NCI-H2171 treated with DMSO at 0.1 percent for 48 hours (cell line): ENCODE data around the gene IKBKG.
"Not testable (repeated sequence)": the region's sequence is repeated elsewhere in the genome, so short reads cannot be mapped to it uniquely, and the experiment has no call there.

Experiments
- DNase-seq: peaks from one replicate; lab custom pipeline; 2025; lab: John Stamatoyannopoulos, UW

The IKBKG gene

DNA sequence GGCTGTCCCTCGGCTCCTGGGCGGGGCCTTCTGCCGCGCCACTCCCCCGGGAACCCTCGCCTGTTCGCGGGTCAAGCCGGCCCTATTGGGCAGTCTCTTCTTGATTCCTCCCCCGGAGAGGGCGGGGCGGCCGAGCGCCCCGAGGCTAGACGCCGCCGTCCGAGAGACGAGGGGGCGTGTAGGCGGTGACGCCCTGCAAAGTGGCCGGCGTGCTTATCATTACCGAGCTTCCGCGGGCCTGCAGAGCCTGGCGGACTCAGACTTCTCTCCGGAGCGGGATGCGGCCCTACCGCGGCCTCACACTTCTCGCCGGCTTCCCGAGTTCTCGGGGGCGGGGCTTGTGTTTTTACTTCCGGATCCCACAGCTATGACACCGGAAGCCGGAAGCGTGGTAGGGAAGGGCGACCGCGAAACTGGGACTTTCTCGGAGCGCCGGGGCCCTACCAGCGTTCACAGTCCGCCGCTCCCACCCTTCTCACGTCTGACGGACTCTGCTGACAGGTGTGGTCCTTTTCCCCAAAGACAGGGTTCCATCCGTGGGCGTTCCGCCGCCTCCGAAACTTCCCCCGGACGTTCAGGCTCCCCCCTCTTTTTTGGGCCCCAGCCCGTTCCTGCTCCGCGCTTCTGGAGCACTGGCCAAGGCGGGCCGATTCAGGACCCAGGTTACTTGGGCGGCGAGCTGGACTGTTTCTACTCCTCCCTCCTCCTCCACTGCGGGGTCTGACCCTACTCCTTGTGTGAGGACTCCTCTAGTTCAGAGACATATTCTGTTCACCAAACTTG is at the start of gene IKBKG:
TSS of gene IKBKG (plus strand) at position 376 of the 783 bp plus-strand sequence. CDS start 4,383 bp downstream, outside the sequence.
- DNase-seq = peak; percentile 79

DNA sequence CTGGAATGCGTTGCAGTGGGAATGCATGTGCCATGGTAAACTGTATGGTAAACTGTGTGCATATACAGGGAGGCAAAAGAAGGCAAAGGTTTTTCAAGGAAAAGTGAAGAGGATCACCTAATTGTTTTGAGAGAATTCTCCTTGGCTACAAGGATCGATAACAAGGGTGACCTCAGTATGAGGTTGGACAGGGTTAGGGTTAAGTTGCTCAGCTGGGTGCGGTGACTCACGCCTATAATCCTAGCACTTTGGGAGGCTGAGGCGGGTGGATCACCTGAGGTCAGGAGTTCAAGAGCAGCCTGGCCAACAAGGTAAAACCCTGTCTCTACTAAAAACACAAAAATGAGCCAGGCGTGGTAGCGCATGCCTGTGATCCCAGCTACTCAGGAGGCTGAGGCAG is 46.0 kb upstream of the IKBKG start:
- DNase-seq = not testable (repeated sequence)

DNA sequence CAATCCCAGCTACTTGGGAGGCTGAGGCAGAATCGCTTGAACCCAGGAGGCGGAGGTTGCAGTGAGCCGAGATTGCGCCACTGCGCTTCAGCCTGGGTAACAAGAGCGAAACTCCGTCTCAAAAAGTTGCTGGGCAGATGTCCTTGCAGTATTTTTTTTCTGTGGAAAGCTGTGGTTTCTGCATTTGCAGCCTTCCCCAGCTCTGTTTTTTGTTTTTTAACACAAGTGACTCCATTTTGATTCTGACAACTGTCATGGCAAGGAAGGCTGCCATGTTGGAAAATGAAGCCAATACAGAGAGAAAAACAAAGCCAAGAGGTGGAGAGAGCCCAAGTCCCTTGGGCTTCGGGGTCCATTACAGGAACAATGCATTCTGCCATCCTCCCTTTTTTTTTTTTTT is 45.3 kb upstream of the IKBKG start:
- DNase-seq = no peak

DNA sequence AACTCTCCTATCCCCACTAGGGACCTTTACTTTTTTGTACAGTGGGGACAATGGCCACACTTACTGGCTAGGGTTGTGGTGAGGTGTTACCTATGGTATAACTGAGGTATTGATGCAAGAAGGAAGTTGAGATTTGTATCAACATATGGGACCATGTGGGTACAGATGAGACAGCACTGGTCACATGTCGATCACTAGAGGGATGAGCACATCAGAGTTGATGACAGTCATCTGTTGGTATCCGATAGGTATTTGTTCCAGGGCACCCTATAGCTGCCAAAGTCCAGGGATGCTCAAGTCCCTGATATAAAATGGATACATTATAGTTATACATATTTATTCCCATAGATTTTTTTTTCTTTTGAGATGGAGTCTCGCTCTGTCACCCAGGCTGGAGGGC is 44.4 kb upstream of the IKBKG start:
- no peak for DNase-seq

DNA sequence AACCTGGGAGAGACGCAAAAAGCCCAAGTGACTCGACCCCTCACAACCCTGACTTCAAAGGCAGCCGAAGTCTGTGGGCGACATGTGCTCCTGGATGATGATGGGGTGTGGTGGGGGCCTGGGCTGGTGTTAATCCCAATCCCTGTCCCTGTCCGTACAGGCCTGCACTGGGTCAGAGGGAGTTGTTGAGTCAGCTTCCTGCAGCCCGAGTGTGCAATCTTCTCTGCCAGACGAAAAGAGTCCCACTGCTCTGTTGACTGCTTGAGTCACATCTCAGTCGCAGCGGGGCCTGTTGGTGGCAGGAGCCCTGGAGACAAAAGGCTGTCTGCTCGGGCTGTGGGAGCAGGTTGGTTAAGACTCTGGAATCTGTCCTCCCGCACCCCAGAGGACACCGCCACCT is 41.7 kb upstream of the IKBKG start:
- DNase-seq = no peak

- DNase-seq = no peak
Observed at GRCh38 chrX:154506483-154507332, 40.7 kb upstream of the IKBKG start.

GRCh38 chrX:154507673-154508383 is 39.6 kb upstream of the IKBKG start:
- no peak for DNase-seq

DNA sequence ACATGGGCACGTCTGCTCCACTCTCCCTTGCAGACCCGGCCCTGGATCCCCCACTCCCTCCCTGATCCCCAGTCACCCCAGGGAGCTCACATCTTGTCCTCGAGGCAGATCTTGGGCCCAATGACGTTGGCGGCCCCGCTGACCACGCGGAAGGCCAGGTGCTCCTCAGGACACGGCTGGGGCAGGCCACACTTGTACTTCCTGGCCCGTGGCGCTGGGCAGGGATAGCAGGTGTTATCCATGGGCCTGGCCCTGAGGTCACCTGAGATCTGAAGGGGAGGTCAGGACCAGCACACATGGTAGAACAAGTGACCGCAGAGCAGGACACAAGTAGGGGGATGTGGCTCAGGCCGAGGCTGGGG is 39.1 kb upstream of the IKBKG start:
- DNase-seq = no peak

- DNase-seq = no peak
Observed at GRCh38 chrX:154509455-154509854, 38.0 kb upstream of the IKBKG start.

DNA sequence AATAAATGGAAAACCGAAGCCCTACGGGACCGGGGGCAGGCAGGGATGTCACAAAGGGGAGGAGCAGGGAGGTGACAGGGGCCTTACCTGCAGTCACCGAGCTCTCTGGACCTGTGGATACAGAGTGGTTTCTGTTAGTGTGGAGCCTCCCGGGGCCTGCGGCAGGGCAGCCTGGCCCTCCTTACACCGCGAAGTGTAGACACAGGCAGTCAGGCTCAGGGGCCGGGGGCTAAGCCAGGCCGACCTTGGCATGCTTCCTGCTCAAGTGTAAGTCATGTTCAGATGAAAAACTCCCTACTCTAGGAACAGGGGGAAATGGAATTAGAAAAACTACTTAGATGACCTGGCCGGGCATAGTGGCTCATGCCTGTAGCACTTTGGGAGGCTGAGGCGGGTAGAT is 35.7 kb upstream of the IKBKG start:
- DNase-seq = no peak

- no peak for DNase-seq
Observed at GRCh38 chrX:154512879-154513553, 34.4 kb upstream of the IKBKG start.

DNA sequence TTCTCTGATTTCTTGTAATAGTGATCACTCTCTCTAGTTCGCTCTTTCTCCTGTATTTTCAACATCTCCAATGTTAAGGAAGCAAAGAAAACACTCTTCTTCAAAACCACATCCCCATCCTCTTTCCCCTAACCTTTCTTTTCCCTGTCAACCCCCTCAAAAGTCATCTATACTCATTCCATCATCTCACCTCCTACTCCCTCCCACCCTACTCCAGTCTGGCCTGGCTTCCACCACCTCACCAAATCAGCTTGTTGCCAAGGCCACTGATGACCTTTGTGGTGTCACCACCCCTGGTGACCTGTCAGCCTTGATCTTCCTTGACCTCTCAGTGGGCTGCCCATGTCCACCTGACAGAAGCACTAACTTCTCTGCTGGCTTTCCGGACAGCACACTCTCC is 33.7 kb upstream of the IKBKG start:
- DNase-seq = no peak

GRCh38 chrX:154515090-154515965 is 32.1 kb upstream of the IKBKG start:
- peak; percentile 19 for DNase-seq

GRCh38 chrX:154515966-154516655 is 31.3 kb upstream of the IKBKG start, which contains the start of gene FAM3A:
Gene FAM3A, minus strand, starts transcription at chrX:154516232. Its CDS starts 460 bp downstream, at chrX:154515772.
- peak; percentile 78 for DNase-seq

DNA sequence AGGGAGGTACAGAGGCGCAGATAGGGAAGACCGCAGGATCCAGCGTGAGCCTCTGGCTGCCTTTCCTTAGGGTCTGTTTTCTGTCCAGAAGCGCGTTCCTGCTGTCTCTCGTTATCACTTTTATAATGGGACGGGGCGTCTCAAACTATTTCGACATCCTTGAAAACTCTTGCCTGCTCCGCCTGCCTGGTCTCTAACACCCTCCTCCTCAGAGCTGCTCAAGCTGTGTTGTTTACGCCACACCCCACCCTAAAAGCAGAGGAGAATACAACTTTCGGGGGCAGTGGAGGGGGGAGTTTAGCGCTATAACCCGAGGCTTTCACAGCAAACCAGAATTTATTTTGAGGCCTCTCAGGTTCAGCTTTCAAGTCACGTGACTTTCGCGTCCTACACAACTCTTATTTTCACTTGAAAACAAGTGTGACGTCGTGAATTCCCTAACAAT is 30.7 kb upstream of the IKBKG start:
- no peak for DNase-seq

DNA sequence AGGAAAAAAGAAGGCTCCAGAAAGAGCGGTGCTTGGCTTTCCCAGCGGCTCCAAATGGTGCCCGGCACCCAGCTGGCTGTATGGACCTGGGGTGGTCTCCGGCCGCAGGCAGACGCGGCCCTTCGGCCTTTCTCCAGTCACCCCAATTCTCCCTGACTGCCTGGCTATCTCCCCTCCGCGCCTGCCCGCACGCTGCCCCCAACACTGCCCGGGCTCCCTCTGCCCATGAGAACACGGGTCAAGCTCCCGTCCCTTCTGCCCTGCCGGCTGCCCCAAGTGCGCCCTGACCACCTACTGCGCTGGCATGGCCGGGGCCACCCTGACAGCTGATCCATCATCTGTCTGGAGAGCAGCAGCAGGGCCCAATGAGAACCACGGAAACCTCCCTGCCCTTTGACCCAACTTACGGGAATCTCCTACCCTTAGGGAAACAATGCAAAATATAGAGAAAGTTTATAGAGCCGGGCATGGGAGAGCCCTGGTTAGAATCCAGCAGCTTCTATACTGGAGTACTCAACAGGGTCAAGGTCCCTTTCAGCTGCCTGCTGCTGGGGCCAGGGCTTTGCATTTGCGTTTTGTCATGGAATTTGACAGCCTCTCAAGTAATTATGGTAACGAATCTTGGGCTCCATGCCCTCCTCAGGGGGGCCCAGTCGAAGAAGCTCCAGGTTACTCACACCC is 30.2 kb upstream of the IKBKG start:
- DNase-seq = no peak

DNA sequence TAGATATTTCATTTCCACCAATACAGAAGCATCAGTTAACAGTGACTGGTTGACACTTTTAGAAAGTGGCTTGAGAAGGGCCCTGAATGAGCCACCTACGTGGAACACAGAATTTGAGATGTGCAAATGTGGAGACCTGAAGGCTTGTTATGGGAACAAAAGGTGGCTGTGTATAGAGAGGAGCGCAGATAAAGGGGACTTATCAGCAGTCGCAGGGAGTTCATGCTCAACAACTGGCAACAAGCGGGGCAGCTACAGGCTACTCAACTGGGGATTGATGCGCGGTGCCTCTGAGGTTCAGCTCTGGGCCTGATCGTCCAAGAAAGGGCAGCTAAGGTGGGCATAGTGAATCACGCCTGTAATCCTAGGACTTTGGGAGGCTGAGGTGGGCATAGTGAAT is 28.0 kb upstream of the IKBKG start:
- DNase-seq = no peak

GRCh38 chrX:154525606-154526490 is 21.6 kb upstream of the IKBKG start:
- no peak for DNase-seq
